Right ventricle myocardium inferior (tissue), 1 donor: ENCODE data around the gene BRD8. TPM values are rescaled to one million over a fixed set of nuclear protein-coding genes. Genes with fewer than 3 reads are reported as not detected.
"Not testable (repeated sequence)": the region's sequence is repeated elsewhere in the genome, so short reads cannot be mapped to it uniquely, and the experiment has no call there.

Source experiments
- ATAC-seq: fragments of 200-7000 bp; cut with Tn5 transposase; one replicate; pipeline ENCODE4 v1.9.1; 2020; ENCODE audit warnings: mild to moderate bottlenecking, moderate library complexity
- DNase-seq: peaks from one replicate; pipeline ENCODE4 v3.0.0; 2021; ENCODE audit errors: missing footprints
- intact Hi-C: fragments of 100-400 bp; cut with DNase I; formaldehyde crosslinking; loops from one replicate; pipeline ENCODE4 v1.11.0; 2022
- total RNA-seq: library from RNA; stranded (reverse); fragmentation: NEBNext Ultra II Directional; extraction: Animal tissue kit (Norgen Biotek cat#: 25700); gene quantifications from one replicate; pipeline ENCODE4 v1.2.1, GENCODE V29; 2021
- donor health status: DM: no; HTN: yes; CAD: no; lungs with severe emphysema.

The BRD8 gene
- total RNA-seq, 1 donor from 2014 or later: 25.8 TPM

- intact Hi-C loops: no loop called here
- DNase-seq: no peak
These were observed 402 bp downstream of the BRD8 start for GRCh38 chr5:138177941-138178515.

GRCh38 chr5:138170299-138170698, 8.1 kb downstream of the BRD8 start:
- intact Hi-C loops: no loop called here
- no peak for DNase-seq
- ATAC-seq: no peak

More at GRCh38 chr5:138177941-138178515, 402 bp downstream of the BRD8 start:
- peak; percentile 38 for ATAC-seq

GRCh38 chr5:138169124-138169523, 9.3 kb downstream of the BRD8 start:
- intact Hi-C loops: no loop called here
- DNase-seq: no peak
- no peak for ATAC-seq

GRCh38 chr5:138163721-138164120, 14.7 kb downstream of the BRD8 start:
- DNase-seq (no peak), ATAC-seq (no peak)
- intact Hi-C loops: no loop called here

GRCh38 chr5:138160706-138161105, 17.7 kb downstream of the BRD8 start:
- intact Hi-C loops: no loop called here
- DNase-seq: no peak
- no peak for ATAC-seq

GRCh38 chr5:138159666-138160065, 18.8 kb downstream of the BRD8 start:
- ATAC-seq (no peak), DNase-seq (no peak)
- intact Hi-C loops: no loop called here

- no peak for DNase-seq
- intact Hi-C loops: no loop called here
- no peak for ATAC-seq
These were observed 20.8 kb downstream of the BRD8 start for GRCh38 chr5:138157626-138158025.

- intact Hi-C loops, ATAC-seq, DNase-seq: not testable (repeated sequence)
These were observed 22.5 kb downstream of the BRD8 start for GRCh38 chr5:138155977-138156376.

- DNase-seq (no peak), ATAC-seq (no peak)
- intact Hi-C loops: no loop called here
These were observed 28.9 kb downstream of the BRD8 start for GRCh38 chr5:138149530-138149929.

- intact Hi-C loops: no loop called here
- no peak for DNase-seq
- ATAC-seq: peak; percentile 42
These were observed 29.6 kb downstream of the BRD8 start for GRCh38 chr5:138148811-138149210.

GRCh38 chr5:138143578-138143977, 34.9 kb downstream of the BRD8 start:
- intact Hi-C loops, ATAC-seq, DNase-seq: not testable (repeated sequence)

GRCh38 chr5:138141734-138142133, 36.7 kb downstream of the BRD8 start:
- intact Hi-C loops: no loop called here

GRCh38 chr5:138140268-138140667, 38.2 kb downstream of the BRD8 start:
- DNase-seq (no peak), ATAC-seq (no peak)
- intact Hi-C loops: no loop called here

More at GRCh38 chr5:138141734-138142133, 36.7 kb downstream of the BRD8 start:
- ATAC-seq (no peak), DNase-seq (no peak)

- intact Hi-C loops: loop anchor here (10.0 kb wide), 1 partner anchor 385 kb away; the partner anchor contains the start of gene HNRNPA0
- DNase-seq (no peak), ATAC-seq (no peak)
These were observed 38.7 kb downstream of the BRD8 start for GRCh38 chr5:138139781-138140090.

GRCh38 chr5:138138949-138139780, 39.3 kb downstream of the BRD8 start, which contains the start of gene NME5:
TSS of gene NME5 (minus strand) at chr5:138139428. CDS start at chr5:138138780, 648 bp downstream.
- ATAC-seq: peak; percentile 84
- intact Hi-C loops: loop anchor here (10.0 kb wide), 1 partner anchor 384 kb away; the partner anchor contains the start of gene HNRNPA0
- peak; percentile 82 for DNase-seq

GRCh38 chr5:138132543-138132942, 45.9 kb downstream of the BRD8 start:
- no peak for ATAC-seq
- DNase-seq: no peak
- intact Hi-C loops: loop anchor here (2.0 to 10.0 kb wide), 3 partner anchors 56 to 378 kb away; partner anchors contain the start of gene HNRNPA0

- DNase-seq (no peak), ATAC-seq (no peak)
- intact Hi-C loops: no loop called here
These were observed 49.1 kb downstream of the BRD8 start for GRCh38 chr5:138129347-138129746.

- DNase-seq (no peak), ATAC-seq (no peak)
- intact Hi-C loops: no loop called here
These were observed 50.1 kb downstream of the BRD8 start for GRCh38 chr5:138128334-138128733.

GRCh38 chr5:138115254-138115653, 63.2 kb downstream of the BRD8 start:
- intact Hi-C loops: no loop called here
- ATAC-seq: no peak
- DNase-seq: no peak

GRCh38 chr5:138111937-138112336, 66.5 kb downstream of the BRD8 start:
- intact Hi-C loops: no loop called here
- no peak for DNase-seq
- no peak for ATAC-seq
